ENCODE results near the gene POLDIP2. TPM values are rescaled to one million over a fixed set of nuclear protein-coding genes. Genes with fewer than 3 reads are reported as not detected.

Gene POLDIP2
- total RNA-seq, 1 donor: 82.9 TPM

- peaks cover 14% of the 10 kb centered on the region for H4K20me1 ChIP-seq (ENCODE audit: insufficient read depth, low read length)
- no peak overlapping the region for H3K27ac ChIP-seq (ENCODE audit: low read depth, low read length)
- peaks cover 33% of the 10 kb centered on the region for H3K79me2 ChIP-seq (ENCODE audit: insufficient read depth, low read length)
- H3K4me2 ChIP-seq (ENCODE audit: insufficient read depth, low read length): no peak overlapping the region
- peaks cover 46% of the 10 kb centered on the region for H3K36me3 ChIP-seq (ENCODE audit: insufficient read depth, low read length)
- no peak overlapping the region for H3K4me3 ChIP-seq (ENCODE audit: insufficient read depth, low read length)
- no peak for TF ChIP-seq CTCF (IDR thresholded peaks at IDR 0.05; ENCODE audit: extremely low read depth, low read depth, low read length)
- peaks cover 3% of the 10 kb centered on the region for H3K4me1 ChIP-seq (ENCODE audit: insufficient read depth, low read length)
- H3K9me3 ChIP-seq (ENCODE audit: low read depth, low read length): no peaks in the 10 kb centered on the region
- no peak for DNase-seq (ENCODE audit: insufficient read length, low spot score, missing footprints)
- no peaks in the 10 kb centered on the region for H3K27me3 ChIP-seq (ENCODE audit: insufficient read depth, low read length)
- H2AFZ ChIP-seq (ENCODE audit: low read length): no peak overlapping the region
These were observed 29.0 kb downstream of the POLDIP2 start for GRCh38 chr17:28328325-28328724.

GRCh38 chr17:28327709-28328108 lies 29.6 kb downstream of the POLDIP2 start:
- H3K27ac ChIP-seq (ENCODE audit: low read depth, low read length): no peak overlapping the region
- no peak overlapping the region for H2AFZ ChIP-seq (ENCODE audit: low read length)
- peak; percentile 26 for TF ChIP-seq CTCF (IDR thresholded peaks at IDR 0.05; ENCODE audit: extremely low read depth, low read depth, low read length)
- DNase-seq (ENCODE audit: insufficient read length, low spot score, missing footprints): no peak
- H3K4me1 ChIP-seq (ENCODE audit: insufficient read depth, low read length): no peaks in the 10 kb centered on the region
- no peaks in the 10 kb centered on the region for H3K27me3 ChIP-seq (ENCODE audit: insufficient read depth, low read length)
- H3K9me3 ChIP-seq (ENCODE audit: low read depth, low read length): no peaks in the 10 kb centered on the region
- H3K79me2 ChIP-seq (ENCODE audit: insufficient read depth, low read length): peaks cover 27% of the 10 kb centered on the region
- H3K36me3 ChIP-seq (ENCODE audit: insufficient read depth, low read length): peaks cover 46% of the 10 kb centered on the region
- H3K4me2 ChIP-seq (ENCODE audit: insufficient read depth, low read length): no peak overlapping the region
- H4K20me1 ChIP-seq (ENCODE audit: insufficient read depth, low read length): peaks cover 10% of the 10 kb centered on the region
- no peak overlapping the region for H3K4me3 ChIP-seq (ENCODE audit: insufficient read depth, low read length)

- Histone ChIP-seq H2AFZ (ENCODE audit: low read length) (no peak overlapping the region), H3K4me1 (ENCODE audit: insufficient read depth, low read length) (no peaks in the 10 kb centered on the region), H3K4me3 (ENCODE audit: insufficient read depth, low read length) (no peak overlapping the region), H4K20me1 (ENCODE audit: insufficient read depth, low read length) (peaks cover 10% of the 10 kb centered on the region), H3K9me3 (ENCODE audit: low read depth, low read length) (no peaks in the 10 kb centered on the region), H3K36me3 (ENCODE audit: insufficient read depth, low read length) (peaks cover 44% of the 10 kb centered on the region), H3K4me2 (ENCODE audit: insufficient read depth, low read length) (no peak overlapping the region), H3K27me3 (ENCODE audit: insufficient read depth, low read length) (no peaks in the 10 kb centered on the region), H3K27ac (ENCODE audit: low read depth, low read length) (peak overlapping the region; percentile 34), H3K79me2 (ENCODE audit: insufficient read depth, low read length) (peaks cover 21% of the 10 kb centered on the region)
- DNase-seq (ENCODE audit: insufficient read length, low spot score, missing footprints): no peak
- no peak for TF ChIP-seq CTCF (IDR thresholded peaks at IDR 0.05; ENCODE audit: extremely low read depth, low read depth, low read length)
These were observed 30.2 kb downstream of the POLDIP2 start for GRCh38 chr17:28327031-28327607.

- Histone ChIP-seq H3K36me3 (ENCODE audit: insufficient read depth, low read length) (peaks cover 34% of the 10 kb centered on the region), H3K4me2 (ENCODE audit: insufficient read depth, low read length) (no peak overlapping the region), H3K4me3 (ENCODE audit: insufficient read depth, low read length) (no peak overlapping the region), H3K4me1 (ENCODE audit: insufficient read depth, low read length) (no peaks in the 10 kb centered on the region), H3K27ac (ENCODE audit: low read depth, low read length) (no peak overlapping the region), H3K9me3 (ENCODE audit: low read depth, low read length) (no peaks in the 10 kb centered on the region), H4K20me1 (ENCODE audit: insufficient read depth, low read length) (peaks cover 5% of the 10 kb centered on the region), H2AFZ (ENCODE audit: low read length) (no peak overlapping the region), H3K79me2 (ENCODE audit: insufficient read depth, low read length) (peaks cover 14% of the 10 kb centered on the region), H3K27me3 (ENCODE audit: insufficient read depth, low read length) (no peaks in the 10 kb centered on the region)
- no peak for TF ChIP-seq CTCF (IDR thresholded peaks at IDR 0.05; ENCODE audit: extremely low read depth, low read depth, low read length)
- DNase-seq (ENCODE audit: insufficient read length, low spot score, missing footprints): no peak
These were observed 31.2 kb downstream of the POLDIP2 start for GRCh38 chr17:28326114-28326513.
